Smooth muscle cell of the coronary artery (primary cell): ENCODE measurements around the gene SPDYE18. TPM values are rescaled to one million over a fixed set of nuclear protein-coding genes. Genes with fewer than 3 reads are reported as not detected.

ENCODE experiments used
- total RNA-seq: library from RNA; depleted of rRNA; stranded (reverse); fragments of >200 nt; gene quantifications from 2 replicates; pipeline ENCODE4 v1.2.3, GENCODE V29; 2014; ENCODE audit warnings: low replicate concordance

Gene SPDYE18, protein sequence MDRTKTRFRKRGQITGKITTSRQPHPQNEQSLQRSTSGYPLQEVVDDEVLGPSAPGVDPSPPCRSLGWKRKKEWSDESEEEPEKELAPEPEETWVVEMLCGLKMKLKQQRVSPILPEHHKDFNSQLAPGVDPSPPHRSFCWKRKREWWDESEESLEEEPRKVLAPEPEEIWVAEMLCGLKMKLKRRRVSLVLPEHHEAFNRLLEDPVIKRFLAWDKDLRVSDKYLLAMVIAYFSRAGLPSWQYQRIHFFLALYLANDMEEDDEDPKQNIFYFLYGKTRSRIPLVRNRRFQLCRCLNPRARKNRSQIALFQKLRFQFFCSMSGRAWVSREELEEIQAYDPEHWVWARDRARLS
- total RNA-seq, result 0.08 and 0.94 TPM in 2 replicates

DNA sequence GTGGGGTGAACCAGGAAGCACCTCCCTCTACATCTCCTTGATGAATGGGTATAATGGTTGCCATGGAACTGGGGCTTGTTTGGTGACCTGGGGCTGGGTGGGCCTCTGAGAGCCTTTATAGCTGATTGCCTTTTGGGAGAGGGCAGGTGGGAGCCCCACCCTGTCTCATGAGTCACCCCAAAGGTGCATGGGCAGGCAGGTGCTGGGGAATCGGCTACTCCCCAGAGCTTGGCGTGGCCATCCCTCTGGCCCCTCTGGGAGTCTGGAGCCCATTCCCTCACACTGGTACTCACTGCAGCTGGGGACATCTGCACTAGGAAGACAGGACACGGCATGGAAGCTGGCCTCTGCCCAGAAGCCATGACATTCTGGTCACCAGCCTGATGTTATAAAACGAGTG lies at the start of gene SPDYE18:
SPDYE18 (minus strand) TSS at position 2 of the 400 bp plus-strand sequence. CDS start 2,046 bp downstream, outside the sequence.

DNA sequence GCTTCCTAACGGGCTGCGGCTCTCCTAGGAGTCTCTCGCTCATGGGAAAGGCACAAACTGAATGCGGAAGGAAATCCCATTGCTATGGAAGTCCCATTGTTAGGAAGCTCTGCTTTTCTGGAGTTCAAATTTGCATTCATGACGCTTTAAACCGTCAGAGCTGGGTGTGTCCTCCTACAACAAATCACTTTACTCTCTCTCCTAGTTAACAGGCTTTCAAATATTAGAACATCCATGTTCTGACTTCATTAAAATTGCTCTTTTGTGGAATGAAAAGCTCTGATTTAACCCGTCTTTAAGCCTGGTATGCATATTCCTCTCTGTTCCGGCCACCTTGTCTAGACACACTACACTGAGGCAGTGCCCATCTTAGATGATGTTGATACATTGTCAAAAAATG lies 30.1 kb downstream of the SPDYE18 start, which contains the start of gene SPDYE17:
SPDYE17 (minus strand) TSS at position 101 of the 400 bp plus-strand sequence. CDS start 1,791 bp downstream, outside the sequence.

Other genes starting within 250 kb of the SPDYE18 start
- not detected in 2 replicates for gene SPDYE17, start 30.2 kb downstream of the SPDYE18 start, total RNA-seq
- 0.75 and 3.0 TPM in 2 replicates for gene CCDC146, start 60.1 kb upstream of the SPDYE18 start, total RNA-seq
- gene FGL2, start 137.3 kb upstream of the SPDYE18 start, total RNA-seq, result 2.6 and 9.8 TPM in 2 replicates